H1 (cell line): ENCODE data around the gene ADIPOQ. TPM values are rescaled to one million over a fixed set of nuclear protein-coding genes. Genes with fewer than 3 reads are reported as not detected.

ENCODE experiments used
- CHD2 ChIP-seq: IDR thresholded peaks from 2 replicates; pipeline ENCODE4 v1.6.1; 2012; ENCODE audit warnings: low read length, improper control_type of control experiment
- RXRA ChIP-seq: IDR thresholded peaks from 2 replicates; pipeline ENCODE4 v1.6.1; 2011; ENCODE audit warnings: low read depth, mild to moderate bottlenecking, low read length, moderate library complexity; ENCODE audit not compliant: insufficient read depth
- SRF ChIP-seq: IDR thresholded peaks from 2 replicates; pipeline ENCODE4 v1.6.1; 2011; ENCODE audit warnings: mild to moderate bottlenecking, low read depth, low read length, moderate library complexity
- ZNF274 ChIP-seq: IDR thresholded peaks from 2 replicates; pipeline ENCODE4 v1.7.0; 2012; ENCODE audit warnings: low read length, borderline replicate concordance; ENCODE audit errors: extremely low read depth
- polyA plus RNA-seq, 7 experiments: library from polyadenylated mRNA; depleted of rRNA in 3 of 7; stranded (reverse) in 5 of 7; unstranded in 2 of 7; fragments of >200 nt in 5 of 7; fragments of 200-250 nt in 2 of 7; gene quantifications; 1 replicate in 5 of 7; 2 replicates in 1 of 7; 4 replicates in 1 of 7; pipeline versions ENCODE4 v1.2.1 to v1.2.3, GENCODE V29; 2011 to 2013; ENCODE audit warnings: missing spikeins in 2 of 7, mixed read lengths in 2 of 7
- total RNA-seq: library from RNA; stranded (reverse); fragmentation: NEBNext Ultra II Directional; extraction: Animal tissue kit (Norgen Biotek cat#: 25700); gene quantifications from 2 replicates; pipeline ENCODE4 v1.2.1, GENCODE V29; 2021

ADIPOQ gene
- total and polyA plus RNA-seq, 2 of the 8 experiments (the other 6 are each of a cell fraction or from before 2014, with no cell fraction given): not detected

DNA sequence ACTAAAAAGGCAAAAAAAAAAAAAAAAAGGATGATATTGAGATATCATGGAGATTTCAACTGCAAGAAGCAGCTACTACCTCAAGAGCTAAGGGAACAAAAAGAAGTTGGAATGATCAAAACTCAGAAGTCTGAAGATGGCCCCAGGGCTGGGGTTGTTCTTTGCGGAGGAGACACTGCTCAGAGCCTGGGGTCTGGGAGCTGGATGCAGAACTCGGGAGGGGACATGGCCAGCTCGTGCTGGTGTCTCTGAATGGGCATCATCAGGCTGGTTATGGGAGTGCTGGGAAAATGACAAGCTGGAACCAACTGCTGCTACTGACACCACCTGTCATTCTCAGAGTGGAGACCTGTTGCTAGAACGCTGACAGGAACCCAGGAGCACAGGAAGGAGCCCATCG lies 14.2 kb upstream of the ADIPOQ start (continued):
- TF ChIP-seq ZNF274 (no peak), CHD2 (no peak), RXRA (no peak), SRF (no peak)
